Neural progenitor cell (in vitro differentiated cells): ENCODE results near the gene NEK6. TPM values are rescaled to one million over a fixed set of nuclear protein-coding genes. Genes with fewer than 3 reads are reported as not detected.

Experiments
- DNase-seq: peaks from one replicate; pipeline ENCODE4 v3.0.0-alpha.2; 2016; ENCODE audit warnings: low spot score
- H2AFZ ChIP-seq: fragments of 200-600 bp; sonication (generic); replicated peaks from 2 replicates; pipeline ENCODE4 v1.6.1; 2016; ENCODE audit warnings: antibody characterized with exemption
- H3F3A ChIP-seq: fragments of 200-600 bp; sonication (generic); 2 replicates; pipeline ENCODE4 v1.6.1; 2016; ENCODE audit warnings: antibody characterized with exemption, low read depth
- H3K27ac ChIP-seq: fragments of 200-600 bp; sonication (generic); 2 replicates; pipeline ENCODE4 v1.5.1; 2016; ENCODE audit warnings: mild to moderate bottlenecking
- H3K27me3 ChIP-seq: fragments of 200-600 bp; sonication (generic); 2 replicates; pipeline ENCODE4 v1.6.1; 2016; ENCODE audit warnings: mild to moderate bottlenecking, moderate library complexity
- H3K36me3 ChIP-seq: fragments of 200-600 bp; sonication (generic); 2 replicates; pipeline ENCODE4 v1.5.1; 2016
- H3K4me1 ChIP-seq: fragments of 200-600 bp; sonication (generic); 2 replicates; pipeline ENCODE4 v1.6.1; 2016; ENCODE audit warnings: mixed run types
- H3K4me2 ChIP-seq: fragments of 200-600 bp; sonication (generic); 2 replicates; pipeline ENCODE4 v1.6.1; 2016
- H3K4me3 ChIP-seq: fragments of 200-600 bp; sonication (generic); 2 replicates; pipeline ENCODE4 v1.5.1; 2016
- H3K79me2 ChIP-seq: fragments of 200-600 bp; sonication (generic); 2 replicates; pipeline ENCODE4 v1.6.1; 2016; ENCODE audit warnings: low read depth
- H3K9ac ChIP-seq: fragments of 200-600 bp; sonication (generic); 2 replicates; pipeline ENCODE4 v1.6.1; 2016
- H3K9me3 ChIP-seq: fragments of 200-600 bp; sonication (generic); 2 replicates; pipeline ENCODE4 v1.5.1; 2016; ENCODE audit warnings: low read depth
- H4K20me1 ChIP-seq: fragments of 200-600 bp; sonication (generic); 2 replicates; pipeline ENCODE4 v1.6.1; 2016; ENCODE audit warnings: low read depth
- H3K27ac Mint-ChIP-seq: 3 replicates; pipeline ENCODE4 v1.8.0; 2021; ENCODE audit warnings: mixed read lengths
- H3K27me3 Mint-ChIP-seq: 2 replicates; pipeline ENCODE4 v1.8.0; 2022; ENCODE audit warnings: low read depth, mild to moderate bottlenecking, inconsistent platforms, moderate library complexity, mixed read lengths; ENCODE audit not compliant: insufficient read depth
- H3K36me3 Mint-ChIP-seq: 3 replicates; pipeline ENCODE4 v1.8.0; 2021; ENCODE audit warnings: mixed read lengths
- H3K4me1 Mint-ChIP-seq: 3 replicates; pipeline ENCODE4 v1.8.0; 2021; ENCODE audit warnings: mixed read lengths
- H3K4me3 Mint-ChIP-seq: 3 replicates; pipeline ENCODE4 v1.8.0; 2021; ENCODE audit warnings: mild to moderate bottlenecking, moderate library complexity, mixed read lengths
- H3K9me3 Mint-ChIP-seq: 3 replicates; pipeline ENCODE4 v1.8.0; 2020; ENCODE audit warnings: mixed read lengths
- CTCF ChIP-seq: fragments of 200-600 bp; sonication (generic); IDR thresholded peaks from 2 replicates; pipeline ENCODE4 v1.5.1; 2017; ENCODE audit warnings: antibody characterized with exemption, mild to moderate bottlenecking
- EZH2 ChIP-seq: fragments of 200-600 bp; sonication (generic); IDR thresholded peaks from 2 replicates; pipeline ENCODE4 v1.6.1; 2017; ENCODE audit warnings: antibody characterized with exemption, mild to moderate bottlenecking, moderate library complexity
- EZH2phosphoT487 ChIP-seq: fragments of 200-600 bp; sonication (generic); IDR thresholded peaks from 2 replicates; pipeline ENCODE4 v1.6.1; 2017; ENCODE audit warnings: antibody characterized with exemption
- total RNA-seq: library from RNA; depleted of rRNA; stranded (reverse); fragments of >200 nt; gene quantifications from 2 replicates; pipeline ENCODE4 v1.2.3, GENCODE V29; 2015; ENCODE audit warnings: low replicate concordance

NEK6 gene
- total RNA-seq, 1 donor from 2014 or later, result 18.5 TPM

GRCh38 chr9:124266139-124266825 lies 8.5 kb downstream of the NEK6 start:
- Mint-ChIP-seq H3K27me3 (no peaks in the 10 kb centered on the region), H3K36me3 (no peaks in the 10 kb centered on the region), H3K27ac (no peak overlapping the region), H3K9me3 (no peaks in the 10 kb centered on the region), H3K4me1 (peaks cover 62% of the 10 kb centered on the region), H3K4me3 (no peak overlapping the region)
- H3K27ac ChIP-seq, result no peak overlapping the region
- no peak for DNase-seq
- no peak overlapping the region for H3K9ac ChIP-seq
- no peaks in the 10 kb centered on the region for H3K9me3 ChIP-seq
- peaks cover 12% of the 10 kb centered on the region for H3F3A ChIP-seq
- H3K4me3 ChIP-seq, result no peak overlapping the region
- no peaks in the 10 kb centered on the region for H3K27me3 ChIP-seq
- peaks cover 74% of the 10 kb centered on the region for H4K20me1 ChIP-seq
- H3K4me2 ChIP-seq, result no peak overlapping the region
- H3K79me2 ChIP-seq, result peaks cover 34% of the 10 kb centered on the region
- peaks cover 25% of the 10 kb centered on the region for H3K4me1 ChIP-seq
- no peak overlapping the region for H2AFZ ChIP-seq
- TF ChIP-seq CTCF, result no peak
- no peak for TF ChIP-seq EZH2
- no peak for TF ChIP-seq EZH2phosphoT487
- H3K36me3 ChIP-seq, result no peaks in the 10 kb centered on the region

GRCh38 chr9:124266826-124267201 lies 9.1 kb downstream of the NEK6 start:
- H3F3A ChIP-seq, result peaks cover 9% of the 10 kb centered on the region
- no peaks in the 10 kb centered on the region for H3K27me3 ChIP-seq
- H3K36me3 ChIP-seq, result no peaks in the 10 kb centered on the region
- H3K9me3 ChIP-seq, result no peaks in the 10 kb centered on the region
- no peaks in the 10 kb centered on the region for H3K9me3 Mint-ChIP-seq
- no peak overlapping the region for H3K4me2 ChIP-seq
- no peak overlapping the region for H3K4me3 Mint-ChIP-seq
- no peak overlapping the region for H3K4me3 ChIP-seq
- no peak for DNase-seq
- no peak overlapping the region for H3K9ac ChIP-seq
- no peak overlapping the region for H3K27ac ChIP-seq
- no peak overlapping the region for H3K27ac Mint-ChIP-seq
- H3K36me3 Mint-ChIP-seq, result no peaks in the 10 kb centered on the region
- H3K4me1 ChIP-seq, result peaks cover 30% of the 10 kb centered on the region
- H3K27me3 Mint-ChIP-seq, result no peaks in the 10 kb centered on the region
- peaks cover 56% of the 10 kb centered on the region for H3K4me1 Mint-ChIP-seq
- no peak overlapping the region for H2AFZ ChIP-seq
- TF ChIP-seq EZH2, result no peak
- no peak for TF ChIP-seq EZH2phosphoT487
- TF ChIP-seq CTCF, result no peak
- peaks cover 34% of the 10 kb centered on the region for H3K79me2 ChIP-seq
- peaks cover 75% of the 10 kb centered on the region for H4K20me1 ChIP-seq

- H2AFZ ChIP-seq, result no peak overlapping the region
- Mint-ChIP-seq H3K36me3 (no peaks in the 10 kb centered on the region), H3K9me3 (no peaks in the 10 kb centered on the region), H3K4me1 (peaks cover 55% of the 10 kb centered on the region), H3K27me3 (no peaks in the 10 kb centered on the region), H3K27ac (no peak overlapping the region), H3K4me3 (no peak overlapping the region)
- no peak overlapping the region for H3K4me3 ChIP-seq
- peak; percentile 31 for DNase-seq
- H3K27ac ChIP-seq, result no peak overlapping the region
- no peak for TF ChIP-seq EZH2phosphoT487
- no peak for TF ChIP-seq CTCF
- TF ChIP-seq EZH2, result no peak
- H3K9me3 ChIP-seq, result no peaks in the 10 kb centered on the region
- peaks cover 33% of the 10 kb centered on the region for H3K4me1 ChIP-seq
- H3K4me2 ChIP-seq, result no peak overlapping the region
- H4K20me1 ChIP-seq, result peaks cover 75% of the 10 kb centered on the region
- H3K27me3 ChIP-seq, result no peaks in the 10 kb centered on the region
- H3K9ac ChIP-seq, result no peak overlapping the region
- H3K79me2 ChIP-seq, result peaks cover 32% of the 10 kb centered on the region
- H3F3A ChIP-seq, result peaks cover 7% of the 10 kb centered on the region
- no peaks in the 10 kb centered on the region for H3K36me3 ChIP-seq
Measured at GRCh38 chr9:124267271-124267807, 9.6 kb downstream of the NEK6 start.
